ENCODE data around the gene DMAC2.

GRCh38 chr19:41410336-41411054 is 29.2 kb downstream of the DMAC2 start:
- TF ChIP-seq RAD21 (conservative IDR thresholded peaks at IDR 0.05) = no peak
- TF ChIP-seq SMC3 (conservative IDR thresholded peaks at IDR 0.05; ENCODE audit: poor library complexity) = no peak
- TF ChIP-seq, protein P1, sequence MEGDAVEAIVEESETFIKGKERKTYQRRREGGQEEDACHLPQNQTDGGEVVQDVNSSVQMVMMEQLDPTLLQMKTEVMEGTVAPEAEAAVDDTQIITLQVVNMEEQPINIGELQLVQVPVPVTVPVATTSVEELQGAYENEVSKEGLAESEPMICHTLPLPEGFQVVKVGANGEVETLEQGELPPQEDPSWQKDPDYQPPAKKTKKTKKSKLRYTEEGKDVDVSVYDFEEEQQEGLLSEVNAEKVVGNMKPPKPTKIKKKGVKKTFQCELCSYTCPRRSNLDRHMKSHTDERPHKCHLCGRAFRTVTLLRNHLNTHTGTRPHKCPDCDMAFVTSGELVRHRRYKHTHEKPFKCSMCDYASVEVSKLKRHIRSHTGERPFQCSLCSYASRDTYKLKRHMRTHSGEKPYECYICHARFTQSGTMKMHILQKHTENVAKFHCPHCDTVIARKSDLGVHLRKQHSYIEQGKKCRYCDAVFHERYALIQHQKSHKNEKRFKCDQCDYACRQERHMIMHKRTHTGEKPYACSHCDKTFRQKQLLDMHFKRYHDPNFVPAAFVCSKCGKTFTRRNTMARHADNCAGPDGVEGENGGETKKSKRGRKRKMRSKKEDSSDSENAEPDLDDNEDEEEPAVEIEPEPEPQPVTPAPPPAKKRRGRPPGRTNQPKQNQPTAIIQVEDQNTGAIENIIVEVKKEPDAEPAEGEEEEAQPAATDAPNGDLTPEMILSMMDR (IDR thresholded peaks at IDR 0.05; ENCODE audit: poor library complexity, severe bottlenecking) = no peak
- TF ChIP-seq POLR2AphosphoS5 (IDR thresholded peaks at IDR 0.05) = no peak

Measured in neural cell (in vitro differentiated cells).